Activated naive CD8-positive, alpha-beta T cell treated with anti-CD3 and anti-CD28 coated beads, Interleukin-2, amount 10 ng/mL, durations not matched to agents 7 days and 5 days (primary cell): ENCODE results near the gene PFDN4. TPM values are rescaled to one million over a fixed set of nuclear protein-coding genes. Genes with fewer than 3 reads are reported as not detected.
"Not testable (repeated sequence)": the region's sequence is repeated elsewhere in the genome, so short reads cannot be mapped to it uniquely, and the experiment has no call there.

ENCODE experiments used
- ATAC-seq: fragments of 150-1000 bp; cut with Tn5 transposase; one replicate; pipeline ENCODE4 v1.10.0; 2021; ENCODE audit warnings: low read depth, moderate library complexity
- POLR2A ChIA-PET: fragments of 350-600 bp; sonication (Branson Sonifier 250); formaldehyde crosslinking; loops from one replicate; lab custom pipeline; 2021; ENCODE audit warnings: antibody characterized with exemption; lab: Charles Lee
- DNase-seq: peaks from one replicate; pipeline ENCODE4 v3.0.0; 2021
- H3K27ac Mint-ChIP-seq: one replicate; pipeline ENCODE4 v1.8.0; 2022; ENCODE audit warnings: mild to moderate bottlenecking, mixed read lengths
- H3K27me3 Mint-ChIP-seq: one replicate; pipeline ENCODE4 v1.8.0; 2022; ENCODE audit warnings: mild to moderate bottlenecking, moderate library complexity, mixed read lengths
- H3K36me3 Mint-ChIP-seq: one replicate; pipeline ENCODE4 v1.8.0; 2021; ENCODE audit warnings: mild to moderate bottlenecking, mixed read lengths
- H3K4me1 Mint-ChIP-seq: one replicate; pipeline ENCODE4 v1.8.0; 2021; ENCODE audit warnings: mixed read lengths
- H3K4me3 Mint-ChIP-seq: one replicate; pipeline ENCODE4 v1.8.0; 2022; ENCODE audit warnings: mild to moderate bottlenecking, moderate library complexity, mixed read lengths
- H3K9me3 Mint-ChIP-seq: one replicate; pipeline ENCODE4 v1.8.0; 2021; ENCODE audit warnings: mixed read lengths
- total RNA-seq, 2 experiments: library from RNA; stranded (reverse); gene quantifications; one replicate each; pipeline ENCODE4 v1.2.3, GENCODE V29; 2021

The PFDN4 gene
- total RNA-seq, 2 experiments from 2014 or later, result 16.5 to 18.6 TPM

GRCh38 chr20:54263116-54263690, 55.3 kb downstream of the PFDN4 start:
- Mint-ChIP-seq H3K27me3 (no peaks in the 10 kb centered on the region), H3K4me1 (no peaks in the 10 kb centered on the region), H3K27ac (no peak overlapping the region), H3K9me3 (no peaks in the 10 kb centered on the region), H3K4me3 (no peak overlapping the region), H3K36me3 (no peaks in the 10 kb centered on the region)
- no peak for ATAC-seq
- POLR2A ChIA-PET, result no interaction called here
- DNase-seq, result no peak

- H3K27ac Mint-ChIP-seq, H3K4me3 Mint-ChIP-seq, H3K9me3 Mint-ChIP-seq, POLR2A ChIA-PET, DNase-seq, H3K4me1 Mint-ChIP-seq, H3K27me3 Mint-ChIP-seq, H3K36me3 Mint-ChIP-seq, ATAC-seq: not testable (repeated sequence)
Observed at GRCh38 chr20:54265791-54266190, 57.9 kb downstream of the PFDN4 start.

GRCh38 chr20:54266844-54267243, 59.0 kb downstream of the PFDN4 start:
- Mint-ChIP-seq H3K9me3 (no peaks in the 10 kb centered on the region), H3K27ac (no peak overlapping the region), H3K36me3 (no peaks in the 10 kb centered on the region), H3K4me1 (no peaks in the 10 kb centered on the region), H3K4me3 (no peak overlapping the region), H3K27me3 (no peaks in the 10 kb centered on the region)
- ATAC-seq (no peak), DNase-seq (no peak)
- POLR2A ChIA-PET, result no interaction called here

GRCh38 chr20:54267483-54268003, 59.7 kb downstream of the PFDN4 start:
- DNase-seq, result no peak
- POLR2A ChIA-PET, result no interaction called here
- no peak overlapping the region for H3K4me3 Mint-ChIP-seq
- no peaks in the 10 kb centered on the region for H3K9me3 Mint-ChIP-seq
- no peak for ATAC-seq
- no peaks in the 10 kb centered on the region for H3K4me1 Mint-ChIP-seq
- no peaks in the 10 kb centered on the region for H3K27me3 Mint-ChIP-seq
- H3K36me3 Mint-ChIP-seq, result no peaks in the 10 kb centered on the region
- H3K27ac Mint-ChIP-seq, result no peak overlapping the region

GRCh38 chr20:54268941-54269340, 61.1 kb downstream of the PFDN4 start:
- Mint-ChIP-seq H3K27ac (no peak overlapping the region), H3K4me1 (no peaks in the 10 kb centered on the region), H3K27me3 (no peaks in the 10 kb centered on the region), H3K9me3 (no peaks in the 10 kb centered on the region), H3K36me3 (no peaks in the 10 kb centered on the region), H3K4me3 (no peak overlapping the region)
- POLR2A ChIA-PET, result no interaction called here
- ATAC-seq (no peak), DNase-seq (no peak)

Other genes starting within 250 kb of the PFDN4 start
- gene BCAS1, start 137.5 kb upstream of the PFDN4 start, total RNA-seq, result under 1 TPM in 1 of 2 experiments, not detected in 1; 0.09 TPM
- under 1 TPM; 0.40 to 0.58 TPM for gene CYP24A1, start 34.1 kb upstream of the PFDN4 start, total RNA-seq